HUES6 (cell line): ENCODE results near the gene IL6R.

Experiments used
- H3K27ac ChIP-seq: 2 replicates; pipeline ENCODE4 v1.7.0; 2013; ENCODE audit warnings: low read depth, mild to moderate bottlenecking, low read length, inconsistent platforms
- H3K27me3 ChIP-seq: 2 replicates; pipeline ENCODE4 v1.6.1; 2013; ENCODE audit warnings: low read length; ENCODE audit not compliant: control insufficient read depth, insufficient read depth
- H3K36me3 ChIP-seq: 2 replicates; pipeline ENCODE4 v1.6.1; 2013; ENCODE audit warnings: low read length; ENCODE audit not compliant: control insufficient read depth, insufficient read depth
- H3K4me1 ChIP-seq: 2 replicates; pipeline ENCODE4 v1.6.1; 2013; ENCODE audit warnings: low read length; ENCODE audit not compliant: control insufficient read depth, insufficient read depth
- H3K4me3 ChIP-seq: 2 replicates; pipeline ENCODE4 v1.5.1; 2013; ENCODE audit warnings: low read depth, low read length
- H3K9ac ChIP-seq: one replicate; pipeline ENCODE4 v1.6.1; 2013; ENCODE audit warnings: mild to moderate bottlenecking, low read length
- H3K9me3 ChIP-seq: 2 replicates; pipeline ENCODE4 v1.6.1; 2013; ENCODE audit warnings: low read depth, low read length; ENCODE audit not compliant: control insufficient read depth, insufficient read depth

Gene IL6R

GRCh38 chr1:154456631-154457030 lies 51.5 kb downstream of the IL6R start:
- H3K27ac ChIP-seq = no peak overlapping the region
- no peaks in the 10 kb centered on the region; the same call in 1 of the 2 replicates for H3K4me1 ChIP-seq
- no peaks in the 10 kb centered on the region for H3K36me3 ChIP-seq
- H3K9me3 ChIP-seq = no peaks in the 10 kb centered on the region
- no peak overlapping the region for H3K9ac ChIP-seq
- H3K27me3 ChIP-seq = no peaks in the 10 kb centered on the region
- H3K4me3 ChIP-seq = no peak overlapping the region

GRCh38 chr1:154459080-154459479 lies 53.9 kb downstream of the IL6R start:
- no peaks in the 10 kb centered on the region for H3K27me3 ChIP-seq
- no peak overlapping the region for H3K4me3 ChIP-seq
- H3K4me1 ChIP-seq = peaks cover 8% of the 10 kb centered on the region; the same call in 1 of the 2 replicates
- no peaks in the 10 kb centered on the region for H3K9me3 ChIP-seq
- H3K27ac ChIP-seq = no peak overlapping the region
- no peak overlapping the region for H3K9ac ChIP-seq
- H3K36me3 ChIP-seq = no peaks in the 10 kb centered on the region

- no peaks in the 10 kb centered on the region for H3K9me3 ChIP-seq
- no peak overlapping the region for H3K27ac ChIP-seq
- H3K9ac ChIP-seq = no peak overlapping the region
- H3K36me3 ChIP-seq = no peaks in the 10 kb centered on the region
- no peaks in the 10 kb centered on the region for H3K27me3 ChIP-seq
- no peak overlapping the region for H3K4me3 ChIP-seq
- peaks cover 10% of the 10 kb centered on the region for H3K4me1 ChIP-seq
Observed at GRCh38 chr1:154460695-154461260, 55.6 kb downstream of the IL6R start.

- Histone ChIP-seq H3K4me1 (peaks cover 13% of the 10 kb centered on the region), H3K27ac (peak overlapping the region; percentile 42; the same call in 1 of the 2 replicates), H3K36me3 (no peaks in the 10 kb centered on the region), H3K4me3 (no peak overlapping the region), H3K9me3 (no peaks in the 10 kb centered on the region), H3K27me3 (no peaks in the 10 kb centered on the region), H3K9ac (no peak overlapping the region)
Observed at GRCh38 chr1:154463512-154463990, 58.4 kb downstream of the IL6R start.

GRCh38 chr1:154465621-154466195 lies 60.6 kb downstream of the IL6R start:
- H3K9me3 ChIP-seq = no peaks in the 10 kb centered on the region
- no peaks in the 10 kb centered on the region for H3K36me3 ChIP-seq
- no peak overlapping the region for H3K27ac ChIP-seq
- no peak overlapping the region for H3K9ac ChIP-seq
- peaks cover 13% of the 10 kb centered on the region for H3K4me1 ChIP-seq
- H3K4me3 ChIP-seq = no peak overlapping the region
- H3K27me3 ChIP-seq = no peaks in the 10 kb centered on the region

GRCh38 chr1:154466206-154466605 lies 61.1 kb downstream of the IL6R start:
- H3K4me1 ChIP-seq = peaks cover 13% of the 10 kb centered on the region

GRCh38 chr1:154466921-154467417 lies 61.8 kb downstream of the IL6R start:
- Histone ChIP-seq H3K27me3 (no peaks in the 10 kb centered on the region), H3K27ac (no peak overlapping the region), H3K36me3 (no peaks in the 10 kb centered on the region), H3K4me3 (no peak overlapping the region), H3K4me1 (peaks cover 13% of the 10 kb centered on the region), H3K9ac (no peak overlapping the region), H3K9me3 (no peaks in the 10 kb centered on the region)

More at GRCh38 chr1:154466206-154466605, 61.1 kb downstream of the IL6R start:
- Histone ChIP-seq H3K9me3 (no peaks in the 10 kb centered on the region), H3K36me3 (no peaks in the 10 kb centered on the region), H3K27ac (no peak overlapping the region), H3K9ac (no peak overlapping the region), H3K27me3 (no peaks in the 10 kb centered on the region), H3K4me3 (no peak overlapping the region)

- Histone ChIP-seq H3K27me3 (no peaks in the 10 kb centered on the region), H3K27ac (no peak overlapping the region), H3K4me3 (no peak overlapping the region), H3K9me3 (no peaks in the 10 kb centered on the region), H3K4me1 (peaks cover 13% of the 10 kb centered on the region), H3K36me3 (no peaks in the 10 kb centered on the region), H3K9ac (no peak overlapping the region)
Observed at GRCh38 chr1:154467434-154468102, 62.4 kb downstream of the IL6R start.

GRCh38 chr1:154468535-154469250 lies 63.5 kb downstream of the IL6R start:
- H3K4me1 ChIP-seq = peaks cover 7% of the 10 kb centered on the region
- H3K4me3 ChIP-seq = no peak overlapping the region
- H3K9ac ChIP-seq = no peak overlapping the region
- H3K36me3 ChIP-seq = no peaks in the 10 kb centered on the region
- no peaks in the 10 kb centered on the region for H3K27me3 ChIP-seq
- no peak overlapping the region for H3K27ac ChIP-seq
- no peaks in the 10 kb centered on the region for H3K9me3 ChIP-seq

GRCh38 chr1:154469844-154470560 lies 64.9 kb downstream of the IL6R start:
- no peaks in the 10 kb centered on the region for H3K27me3 ChIP-seq
- H3K4me3 ChIP-seq = no peak overlapping the region
- no peak overlapping the region for H3K27ac ChIP-seq
- peaks cover 5% of the 10 kb centered on the region for H3K4me1 ChIP-seq
- no peak overlapping the region for H3K9ac ChIP-seq
- H3K9me3 ChIP-seq = no peaks in the 10 kb centered on the region
- no peaks in the 10 kb centered on the region for H3K36me3 ChIP-seq
